Measurements from ENCODE around the gene TPST2. TPM values are rescaled to one million over a fixed set of nuclear protein-coding genes. Genes with fewer than 3 reads are reported as not detected.

The TPST2 gene
- total RNA-seq, 1 donor from 2014 or later, result 63.1 TPM

DNA sequence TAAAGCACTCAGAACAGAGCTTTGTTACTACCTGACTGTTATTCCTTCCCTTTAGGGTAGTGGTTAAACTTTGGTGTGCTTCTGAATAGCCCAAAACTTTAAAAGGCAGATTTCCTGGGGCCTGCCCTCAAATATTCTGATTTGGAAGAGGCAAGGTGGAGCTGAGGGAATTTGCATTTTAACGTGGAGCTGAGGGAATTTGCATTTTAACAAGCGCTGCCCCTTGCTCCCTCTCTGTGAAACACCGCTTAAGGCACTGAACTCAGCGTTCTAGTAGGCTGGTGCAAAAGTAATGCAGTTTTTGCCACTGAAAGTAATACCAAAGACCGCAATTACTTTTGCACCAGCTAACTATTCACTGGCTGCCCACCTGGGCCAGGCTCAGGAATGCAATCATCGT, 35.0 kb downstream of the TPST2 start:
- intact Hi-C loops (cut with DNase I), result no loop called here
- no peaks in the 10 kb centered on the region for H3K36me3 ChIP-seq
- H3K9me3 ChIP-seq, result no peaks in the 10 kb centered on the region
- H3K4me3 ChIP-seq, result no peak overlapping the region
- DNase-seq (no peak), ATAC-seq (no peak)
- H3K4me1 ChIP-seq, result peaks cover 47% of the 10 kb centered on the region
- no peak overlapping the region for H3K27ac ChIP-seq
- no peaks in the 10 kb centered on the region for H3K27me3 ChIP-seq (ENCODE audit: low read depth)
- TF ChIP-seq, protein P1, sequence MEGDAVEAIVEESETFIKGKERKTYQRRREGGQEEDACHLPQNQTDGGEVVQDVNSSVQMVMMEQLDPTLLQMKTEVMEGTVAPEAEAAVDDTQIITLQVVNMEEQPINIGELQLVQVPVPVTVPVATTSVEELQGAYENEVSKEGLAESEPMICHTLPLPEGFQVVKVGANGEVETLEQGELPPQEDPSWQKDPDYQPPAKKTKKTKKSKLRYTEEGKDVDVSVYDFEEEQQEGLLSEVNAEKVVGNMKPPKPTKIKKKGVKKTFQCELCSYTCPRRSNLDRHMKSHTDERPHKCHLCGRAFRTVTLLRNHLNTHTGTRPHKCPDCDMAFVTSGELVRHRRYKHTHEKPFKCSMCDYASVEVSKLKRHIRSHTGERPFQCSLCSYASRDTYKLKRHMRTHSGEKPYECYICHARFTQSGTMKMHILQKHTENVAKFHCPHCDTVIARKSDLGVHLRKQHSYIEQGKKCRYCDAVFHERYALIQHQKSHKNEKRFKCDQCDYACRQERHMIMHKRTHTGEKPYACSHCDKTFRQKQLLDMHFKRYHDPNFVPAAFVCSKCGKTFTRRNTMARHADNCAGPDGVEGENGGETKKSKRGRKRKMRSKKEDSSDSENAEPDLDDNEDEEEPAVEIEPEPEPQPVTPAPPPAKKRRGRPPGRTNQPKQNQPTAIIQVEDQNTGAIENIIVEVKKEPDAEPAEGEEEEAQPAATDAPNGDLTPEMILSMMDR (IDR thresholded peaks at IDR 0.05), result no peak

DNA sequence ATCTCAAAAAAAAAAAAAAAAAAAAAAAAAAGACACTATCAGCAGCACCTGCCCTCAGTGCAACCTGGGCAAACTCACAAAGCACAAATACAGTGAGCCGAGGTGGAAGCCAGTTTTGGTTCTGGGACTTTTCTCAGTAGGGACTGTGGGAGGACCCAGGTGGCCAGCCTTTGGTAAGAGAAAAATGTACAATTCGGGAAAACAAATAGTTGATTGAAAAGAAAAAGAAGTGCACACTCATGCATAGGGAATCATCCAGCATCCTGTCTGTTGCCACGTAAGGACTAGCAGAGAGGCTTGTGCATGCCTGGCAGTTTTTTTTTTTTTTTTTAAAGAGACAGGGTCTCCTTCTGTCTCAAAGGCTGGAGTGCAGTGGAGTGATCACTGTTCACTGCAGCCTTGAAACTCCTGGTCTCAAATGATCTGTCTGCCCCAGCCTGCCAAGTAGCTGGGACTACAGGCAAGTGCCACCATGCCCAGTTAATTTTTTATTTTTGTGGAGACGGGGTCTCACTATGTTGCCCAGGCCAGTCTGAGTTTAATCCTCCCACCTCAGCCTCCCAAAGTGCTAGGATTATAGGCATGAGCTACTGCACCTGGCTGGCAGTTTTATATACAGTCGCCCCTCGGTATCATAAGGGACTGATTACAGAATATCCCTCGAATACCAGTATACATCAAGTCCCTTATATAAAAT, 36.7 kb downstream of the TPST2 start:
- H3K36me3 ChIP-seq, result no peaks in the 10 kb centered on the region
- TF ChIP-seq, protein P1 (IDR thresholded peaks at IDR 0.05), result no peak
- no peak overlapping the region for H3K27ac ChIP-seq
- no peak overlapping the region for H3K4me3 ChIP-seq
- H3K9me3 ChIP-seq, result no peaks in the 10 kb centered on the region
- ATAC-seq (no peak), DNase-seq (no peak)
- peaks cover 50% of the 10 kb centered on the region for H3K4me1 ChIP-seq
- no peaks in the 10 kb centered on the region for H3K27me3 ChIP-seq (ENCODE audit: low read depth)
- intact Hi-C loops (cut with DNase I), result no loop called here

DNA sequence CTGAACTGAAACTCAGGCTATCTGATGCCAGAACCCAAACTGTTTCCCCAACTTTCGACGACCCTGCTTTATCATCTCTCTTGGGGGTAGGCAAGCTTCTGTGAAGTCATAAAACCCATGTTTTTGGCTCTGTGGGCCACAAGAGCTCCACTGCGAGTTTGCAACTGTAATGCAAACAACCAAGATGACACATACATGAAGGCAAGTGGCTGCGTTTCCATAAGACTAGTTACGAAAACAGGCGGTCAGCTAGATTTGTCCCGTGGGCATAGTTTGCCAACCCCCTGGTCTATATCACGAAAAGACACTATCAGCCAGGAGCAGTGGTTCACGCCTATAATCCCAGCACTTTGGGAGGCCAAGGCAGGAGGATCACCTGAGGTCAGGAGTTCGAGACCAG, 37.5 kb downstream of the TPST2 start:
- Histone ChIP-seq H3K27ac (no peak overlapping the region), H3K4me3 (no peak overlapping the region), H3K9me3 (no peaks in the 10 kb centered on the region), H3K27me3 (ENCODE audit: low read depth) (no peaks in the 10 kb centered on the region), H3K36me3 (peaks cover 2% of the 10 kb centered on the region), H3K4me1 (peaks cover 49% of the 10 kb centered on the region)
- DNase-seq, result no peak
- TF ChIP-seq, protein P1 (IDR thresholded peaks at IDR 0.05), result no peak
- intact Hi-C loops (cut with DNase I), result no loop called here
- no peak for ATAC-seq

DNA sequence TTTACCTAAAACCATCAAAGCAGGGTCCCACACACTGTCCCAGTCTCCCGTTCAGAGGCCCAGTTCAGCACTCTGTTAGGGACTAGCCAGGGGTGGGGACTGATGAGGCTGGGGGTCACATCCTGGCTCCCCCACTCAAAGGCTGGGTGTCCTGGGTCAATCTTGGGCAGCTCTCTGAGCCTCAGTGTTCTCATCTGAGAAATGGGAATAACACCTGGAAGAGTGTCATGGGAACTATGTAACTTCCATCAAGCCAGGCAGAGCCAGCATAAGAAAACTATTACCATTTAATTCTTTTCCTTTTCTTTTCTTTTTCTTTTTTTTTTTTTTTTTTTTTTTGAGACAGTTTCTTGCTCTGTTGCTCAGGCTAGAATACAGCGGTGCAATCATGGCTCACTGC, 38.4 kb downstream of the TPST2 start:
- ATAC-seq (no peak), DNase-seq (no peak)
- Histone ChIP-seq H3K9me3 (no peaks in the 10 kb centered on the region), H3K36me3 (peaks cover 9% of the 10 kb centered on the region), H3K27me3 (ENCODE audit: low read depth) (no peaks in the 10 kb centered on the region), H3K27ac (peak overlapping the region; percentile 47), H3K4me3 (no peak overlapping the region), H3K4me1 (peaks cover 54% of the 10 kb centered on the region)
- intact Hi-C loops (cut with DNase I), result no loop called here
- TF ChIP-seq, protein P1 (IDR thresholded peaks at IDR 0.05), result no peak

DNA sequence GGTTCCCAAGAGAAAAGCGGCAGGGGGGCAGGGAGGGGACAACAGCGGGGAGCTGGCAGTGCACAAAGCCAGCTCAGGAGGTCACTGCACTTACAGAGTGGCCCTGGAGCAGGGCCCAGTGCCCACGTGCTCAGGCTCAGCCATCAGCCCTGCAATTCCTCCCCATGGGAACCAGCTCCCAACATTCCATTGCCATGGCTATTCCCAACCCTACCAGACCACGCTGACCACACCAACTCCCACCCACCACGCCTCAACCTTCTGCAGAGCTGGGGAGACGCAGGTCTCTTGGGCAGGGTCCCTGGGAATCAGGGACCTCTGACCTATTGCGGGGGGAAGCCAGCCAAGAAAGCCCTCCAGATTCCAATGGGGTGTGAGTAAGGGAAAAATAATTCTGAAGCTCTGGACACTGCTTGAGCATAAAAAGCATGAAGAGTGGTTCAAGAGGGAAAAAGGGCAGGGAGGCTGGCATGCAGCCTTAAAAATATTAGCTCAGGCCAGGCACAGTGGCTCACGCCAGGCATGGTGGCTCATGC, 39.4 kb downstream of the TPST2 start:
- TF ChIP-seq, protein P1 (IDR thresholded peaks at IDR 0.05), result no peak
- peaks cover 9% of the 10 kb centered on the region for H3K36me3 ChIP-seq
- no peaks in the 10 kb centered on the region for H3K27me3 ChIP-seq (ENCODE audit: low read depth)
- no peak overlapping the region for H3K4me3 ChIP-seq
- ATAC-seq, result peak; percentile 88 to 91
- H3K4me1 ChIP-seq, result peaks cover 60% of the 10 kb centered on the region
- peak overlapping the region; percentile 47 for H3K27ac ChIP-seq
- intact Hi-C loops (cut with DNase I), result no loop called here
- H3K9me3 ChIP-seq, result no peaks in the 10 kb centered on the region
- peak; percentile 75 for DNase-seq

Measured in lower lobe of right lung (tissue), 2 donors.